ENCODE data around the gene PARVB.

GRCh38 chr22:44097263-44098020 is 73.3 kb downstream of the PARVB start:
- TF ChIP-seq CTCF (IDR thresholded peaks at IDR 0.05) (no peak), POLR2A (IDR thresholded peaks at IDR 0.05) (no peak)
